ENCODE results near the gene KPNA4. TPM values are rescaled to one million over a fixed set of nuclear protein-coding genes. Genes with fewer than 3 reads are reported as not detected.

The KPNA4 gene
- total and polyA plus RNA-seq, 2 of the 4 experiments (the other 2 are of a cell fraction), result 12.9 to 46.1 TPM

DNA sequence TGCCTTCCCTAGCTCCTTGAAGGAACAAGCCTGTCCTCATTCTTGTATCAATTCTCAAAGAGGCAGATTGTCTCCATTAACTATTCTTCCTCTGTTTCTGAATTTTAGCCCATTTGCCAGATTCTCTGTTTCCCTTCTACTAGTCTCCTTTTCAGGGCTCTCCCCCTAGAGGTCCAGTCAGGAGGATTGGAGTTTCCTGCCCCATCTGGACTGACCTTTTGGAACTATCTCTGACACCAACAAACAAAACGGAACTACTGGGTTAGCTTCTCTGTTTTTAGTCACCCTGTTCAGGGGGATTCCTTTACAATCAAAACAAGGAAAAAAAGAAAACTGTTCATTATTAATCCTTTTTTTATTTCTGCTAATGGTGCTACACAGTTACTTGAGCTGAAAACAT is 10.2 kb upstream of the KPNA4 start:
- no peak overlapping the region for H3K14ac ChIP-seq (replicated peaks; ENCODE audit: low read depth, low read length)
- H3K79me1 ChIP-seq (ENCODE audit: low read depth in 1 of 2, low read length in 2 of 2), result no peaks in the 10 kb centered on the region
- no peak overlapping the region for H3K18ac ChIP-seq (ENCODE audit: low read depth, low read length)
- H3K4me3 ChIP-seq (ENCODE audit: insufficient read depth, low read depth, low read length), result no peak overlapping the region
- H4K20me1 ChIP-seq (ENCODE audit: insufficient read depth, low read length), result no peaks in the 10 kb centered on the region
- H3K4me2 ChIP-seq (ENCODE audit: low read depth, low read length), result no peak overlapping the region
- H3K9me1 ChIP-seq (ENCODE audit: insufficient read depth, low read length), result no peaks in the 10 kb centered on the region
- H2AK5ac ChIP-seq (ENCODE audit: low read depth, low read length), result no peak overlapping the region
- H3K4ac ChIP-seq (ENCODE audit: low read depth, low read length), result no peak overlapping the region
- CTCF ChIA-PET, result no interaction called here
- POLR2A ChIA-PET (ENCODE audit: unreplicated experiment), result no interaction called here
- no peaks in the 10 kb centered on the region for H3K36me3 ChIP-seq (ENCODE audit: control insufficient read depth, insufficient read depth, low read length)
- H3K9me3 ChIP-seq (ENCODE audit: control insufficient read depth, insufficient read depth, low read length), result no peaks in the 10 kb centered on the region
- intact Hi-C loops (cut with micrococcal nuclease) (loop anchor here (5.0 kb wide), 1 partner anchor 367 kb away; no protein-coding TSS in a partner anchor), dilution Hi-C loops (cut with HindIII; ENCODE audit: low sequenced_read_pairs, unreplicated experiment) (no loop called here), in situ Hi-C loops (cut with MboI; ENCODE audit: low sequenced_read_pairs) (no loop called here)
- no peak overlapping the region for H4K5ac ChIP-seq (ENCODE audit: low read depth, low read length)
- H3K9ac ChIP-seq (ENCODE audit: low read depth, low read length), result no peak overlapping the region
- no peaks in the 10 kb centered on the region for H3K4me1 ChIP-seq (ENCODE audit: control insufficient read depth, insufficient read depth, low read length)
- no peak overlapping the region for H3K56ac ChIP-seq (ENCODE audit: extremely low read depth, insufficient read depth, low read length)
- no peak overlapping the region for H3K23ac ChIP-seq (ENCODE audit: low read depth, low read length)
- no peak overlapping the region for H4K8ac ChIP-seq (ENCODE audit: low read depth in 2 of 2, low read length in 2 of 2)
- no peak overlapping the region for H4K91ac ChIP-seq (ENCODE audit: insufficient read depth, low read depth, low read length)
- H2AK9ac ChIP-seq (replicated peaks; ENCODE audit: low read depth, low read length, poor library complexity), result no peak overlapping the region
- no peak overlapping the region for H2BK20ac ChIP-seq (ENCODE audit: low read depth, low read length)
- no CpG with 5 or more reads among the region's 1 CpG for WGBS, 2 experiments (ENCODE audit: extremely low coverage in 2 of 2, insufficient read length in 1 of 2)
- BruUV-seq (replicated peaks), result no TSS peak
- H2BK120ac ChIP-seq (ENCODE audit: low read depth, low read length), result no peak overlapping the region
- DNase-seq (no peak), ATAC-seq (ENCODE audit: low read depth) (no peak)
- TF ChIP-seq RCOR1 (IDR thresholded peaks at IDR 0.05; ENCODE audit: insufficient replicate concordance, low read length) (no peak), NFE2L2 (IDR thresholded peaks at IDR 0.05; ENCODE audit: low read depth, low read length) (no peak), RFX5 (IDR thresholded peaks at IDR 0.05; ENCODE audit: low read depth, low read length) (no peak), CHD1 (IDR thresholded peaks at IDR 0.05; ENCODE audit: low read depth, low read length) (no peak), MAFK (IDR thresholded peaks at IDR 0.05; ENCODE audit: low read depth, low read length) (no peak), POLR2A (IDR thresholded peaks at IDR 0.05; ENCODE audit: low read depth, low read length) (no peak), MXI1 (IDR thresholded peaks at IDR 0.05; ENCODE audit: borderline replicate concordance, low read depth, low read length) (no peak), SMC3 (IDR thresholded peaks at IDR 0.05; ENCODE audit: low read depth, low read length) (no peak), BHLHE40 (IDR thresholded peaks at IDR 0.05; ENCODE audit: low read depth, low read length) (no peak), CTCF (conservative IDR thresholded peaks at IDR 0.05; ENCODE audit: low read depth, low read length) (no peak), FOS (IDR thresholded peaks at IDR 0.05; ENCODE audit: low read depth, low read length) (no peak), RAD21 (IDR thresholded peaks at IDR 0.05; ENCODE audit: low read length) (no peak), CEBPB (IDR thresholded peaks at IDR 0.05; ENCODE audit: low read depth, low read length) (no peak), MAZ (IDR thresholded peaks at IDR 0.05; ENCODE audit: borderline replicate concordance, low read depth, low read length) (no peak), ELK1 (IDR thresholded peaks at IDR 0.05; ENCODE audit: borderline replicate concordance, low read depth, low read length) (no peak)
- TF ChIP-seq, protein P1, sequence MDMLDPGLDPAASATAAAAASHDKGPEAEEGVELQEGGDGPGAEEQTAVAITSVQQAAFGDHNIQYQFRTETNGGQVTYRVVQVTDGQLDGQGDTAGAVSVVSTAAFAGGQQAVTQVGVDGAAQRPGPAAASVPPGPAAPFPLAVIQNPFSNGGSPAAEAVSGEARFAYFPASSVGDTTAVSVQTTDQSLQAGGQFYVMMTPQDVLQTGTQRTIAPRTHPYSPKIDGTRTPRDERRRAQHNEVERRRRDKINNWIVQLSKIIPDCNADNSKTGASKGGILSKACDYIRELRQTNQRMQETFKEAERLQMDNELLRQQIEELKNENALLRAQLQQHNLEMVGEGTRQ (IDR thresholded peaks at IDR 0.05; ENCODE audit: low read depth, low read length), result no peak
- no peak overlapping the region for H2AFZ ChIP-seq (replicated peaks; ENCODE audit: low read length, poor library complexity)
- no peak overlapping the region for H2BK5ac ChIP-seq (ENCODE audit: low read depth, low read length, poor library complexity, severe bottlenecking)
- H3K27ac ChIP-seq (ENCODE audit: insufficient read depth, low read length), result no peak overlapping the region
- no peaks in the 10 kb centered on the region; the same call in 1 of the 2 replicates for H3K27me3 ChIP-seq (ENCODE audit: control insufficient read depth, insufficient read depth, low read length)
- no peak overlapping the region for H2BK15ac ChIP-seq (ENCODE audit: low read depth, low read length)

Data from IMR-90 (cell line).